Skeletal muscle tissue (tissue), 4 donors: Measurements from ENCODE around the gene OLA1. TPM values are rescaled to one million over a fixed set of nuclear protein-coding genes. Genes with fewer than 3 reads are reported as not detected.

Experiments used
- H3K27ac ChIP-seq: one replicate; pipeline ENCODE4 v1.7.0; 2013; ENCODE audit warnings: mild to moderate bottlenecking, low read depth, low read length, inconsistent platforms
- H3K27me3 ChIP-seq, 3 donors: one replicate each; pipeline ENCODE4 v1.7.0; 2013; ENCODE audit warnings: low read length in 3 of 3; ENCODE audit not compliant: control insufficient read depth in 3 of 3, insufficient read depth in 3 of 3
- H3K36me3 ChIP-seq, 3 donors: one replicate each; pipeline ENCODE4 v1.7.0; 2013; ENCODE audit warnings: low read length in 3 of 3; ENCODE audit not compliant: control insufficient read depth in 3 of 3, insufficient read depth in 3 of 3
- H3K4me1 ChIP-seq, 3 donors: one replicate each; pipeline ENCODE4 v1.7.0; 2013; ENCODE audit warnings: low read length in 3 of 3, mild to moderate bottlenecking in 3 of 3; ENCODE audit not compliant: control insufficient read depth in 3 of 3, insufficient read depth in 3 of 3
- H3K4me3 ChIP-seq, 3 donors: one replicate each; pipeline ENCODE4 v1.7.0; 2013; ENCODE audit warnings: low read length in 3 of 3
- H3K9ac ChIP-seq, 3 donors: one replicate each; pipeline ENCODE4 v1.7.0; 2013; ENCODE audit warnings: low read length in 3 of 3, mild to moderate bottlenecking in 3 of 3, moderate library complexity in 2 of 3, low read depth in 1 of 3
- H3K9me3 ChIP-seq, 3 donors: one replicate each; pipeline ENCODE4 v1.7.0; 2013; ENCODE audit warnings: low read length in 3 of 3; ENCODE audit not compliant: control insufficient read depth in 3 of 3
- total RNA-seq: library from RNA; depleted of rRNA; stranded (reverse); fragments of >200 nt; gene quantifications from one replicate; pipeline ENCODE4 v1.2.3, GENCODE V29; 2014
- donor health status: Osteomylitis.

The OLA1 gene
- total RNA-seq, 1 donor from 2014 or later, result 90.3 TPM

DNA sequence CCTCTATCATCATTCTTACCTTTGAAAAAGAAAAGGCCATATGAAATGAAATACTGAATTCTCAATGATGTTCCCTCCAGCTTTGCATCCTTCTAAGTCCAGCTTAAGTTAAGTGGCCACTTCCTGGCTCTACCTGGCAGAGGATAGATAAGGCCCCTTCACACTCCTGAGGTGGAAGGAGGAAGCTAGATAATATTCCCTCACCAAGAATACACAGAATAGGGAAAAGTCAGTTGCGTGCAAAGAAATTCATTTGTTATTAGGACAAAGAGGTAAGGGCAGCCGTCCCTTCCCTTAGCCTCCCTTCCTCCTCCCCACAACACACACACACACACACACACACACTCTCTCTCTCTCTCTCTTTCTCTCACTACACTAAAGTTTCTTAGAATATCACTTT is 37.5 kb downstream of the OLA1 start:
- Histone ChIP-seq H3K27ac (no peak overlapping the region), H3K36me3 (peaks cover 0 to 3% (median 0%) of the 10 kb centered on the region in 3 donors), H3K27me3 (no peaks in the 10 kb centered on the region), H3K4me1 (no peaks in the 10 kb centered on the region), H3K4me3 (no peak overlapping the region), H3K9ac (no peak overlapping the region), H3K9me3 (no peaks in the 10 kb centered on the region)

GRCh38 chr2:174209325-174209724 is 39.0 kb downstream of the OLA1 start:
- no peaks in the 10 kb centered on the region for H3K36me3 ChIP-seq
- no peaks in the 10 kb centered on the region for H3K9me3 ChIP-seq
- H3K27me3 ChIP-seq, result no peaks in the 10 kb centered on the region
- H3K27ac ChIP-seq, result no peak overlapping the region
- H3K4me3 ChIP-seq, result no peak overlapping the region
- no peaks in the 10 kb centered on the region for H3K4me1 ChIP-seq
- H3K9ac ChIP-seq, result no peak overlapping the region

- H3K27me3 ChIP-seq, result no peaks in the 10 kb centered on the region
- no peak overlapping the region for H3K4me3 ChIP-seq
- H3K9me3 ChIP-seq, result no peaks in the 10 kb centered on the region
- no peaks in the 10 kb centered on the region for H3K4me1 ChIP-seq
- no peaks in the 10 kb centered on the region for H3K36me3 ChIP-seq
- no peak overlapping the region for H3K27ac ChIP-seq
- no peak overlapping the region for H3K9ac ChIP-seq
Observed at GRCh38 chr2:174208026-174208425, 40.3 kb downstream of the OLA1 start.

DNA sequence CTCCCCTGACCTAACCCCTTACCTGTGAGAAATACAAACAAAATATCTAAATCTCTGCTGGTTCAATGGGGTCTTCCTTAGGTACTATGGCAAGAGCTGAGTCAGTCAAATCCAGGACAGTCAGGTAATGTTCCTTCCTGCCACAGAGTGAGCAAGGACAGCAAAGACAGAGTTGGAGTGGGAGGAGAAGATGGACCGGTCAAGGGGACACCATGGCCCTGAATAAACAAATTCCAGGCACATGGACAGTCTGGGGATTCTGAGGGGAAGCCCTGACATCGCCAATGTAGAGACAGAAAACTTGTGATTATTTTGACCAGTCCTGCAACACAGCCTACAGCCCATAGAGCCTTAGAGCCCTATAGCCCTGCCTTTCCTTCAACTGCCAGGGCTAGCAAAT is 42.8 kb downstream of the OLA1 start:
- no peaks in the 10 kb centered on the region for H3K36me3 ChIP-seq
- no peak overlapping the region for H3K27ac ChIP-seq
- no peaks in the 10 kb centered on the region for H3K27me3 ChIP-seq
- no peak overlapping the region for H3K9ac ChIP-seq
- no peaks in the 10 kb centered on the region for H3K4me1 ChIP-seq
- H3K4me3 ChIP-seq, result no peak overlapping the region
- H3K9me3 ChIP-seq, result no peaks in the 10 kb centered on the region

DNA sequence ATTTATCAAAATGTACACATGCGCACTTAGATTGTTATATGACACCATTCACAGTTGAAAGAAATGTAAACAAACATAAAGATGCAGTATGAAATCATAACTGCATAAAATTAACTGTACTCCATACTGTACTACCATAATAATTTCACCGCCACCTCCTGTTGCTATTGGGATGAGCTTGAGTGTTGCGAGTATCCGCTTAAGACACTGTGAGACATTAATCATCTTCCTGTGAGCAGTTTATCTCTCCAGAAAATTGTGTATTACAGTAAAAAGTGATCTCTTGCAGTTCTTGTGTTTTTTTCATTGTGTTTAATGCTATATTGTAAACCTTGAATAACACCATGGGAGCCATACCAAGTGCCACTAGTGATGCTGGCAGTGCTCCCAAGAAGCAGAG is 46.1 kb downstream of the OLA1 start:
- H3K36me3 ChIP-seq, result no peaks in the 10 kb centered on the region
- no peaks in the 10 kb centered on the region for H3K9me3 ChIP-seq
- H3K4me1 ChIP-seq, result peaks cover 0 to 6% (median 0%) of the 10 kb centered on the region in 3 donors
- H3K9ac ChIP-seq, result no peak overlapping the region
- H3K4me3 ChIP-seq, result no peak overlapping the region
- H3K27me3 ChIP-seq, result no peaks in the 10 kb centered on the region
- H3K27ac ChIP-seq, result no peak overlapping the region

DNA sequence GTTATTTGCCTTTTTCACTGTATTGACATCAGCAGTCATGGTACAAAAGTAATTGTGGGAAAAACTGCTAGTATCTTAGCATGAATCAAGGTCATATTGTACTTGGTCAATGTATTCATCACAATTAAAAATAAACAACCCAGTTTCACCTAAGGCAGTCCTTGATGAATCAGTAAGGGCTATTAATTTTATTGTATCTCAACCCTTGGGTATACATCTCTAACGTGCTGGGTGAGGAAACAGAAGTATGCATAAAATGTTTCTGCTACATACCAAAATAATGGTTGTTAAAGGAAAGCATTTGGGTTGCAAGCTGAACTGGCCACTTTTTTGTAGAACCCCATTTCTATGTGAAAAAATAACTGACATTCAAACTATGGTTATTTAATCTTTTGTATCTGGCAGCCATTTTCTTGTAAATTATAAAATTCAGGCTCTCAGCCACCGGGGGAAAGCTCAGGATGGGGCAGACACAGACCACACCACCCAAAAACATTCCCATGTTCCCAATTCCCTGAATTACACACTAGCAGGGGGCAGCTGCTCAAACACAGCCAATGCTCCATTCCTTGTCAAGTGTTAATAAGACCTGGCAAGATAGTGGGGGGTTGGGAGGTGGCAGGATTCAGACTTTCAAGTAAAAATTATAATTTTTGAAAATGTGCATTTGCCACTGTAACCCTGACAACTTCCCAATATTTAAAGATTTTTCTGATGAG is 49.3 kb downstream of the OLA1 start:
- Histone ChIP-seq H3K9ac (no peak overlapping the region), H3K4me3 (no peak overlapping the region), H3K9me3 (no peaks in the 10 kb centered on the region), H3K27me3 (no peaks in the 10 kb centered on the region), H3K4me1 (peaks cover 0 to 6% (median 0%) of the 10 kb centered on the region in 3 donors), H3K36me3 (no peaks in the 10 kb centered on the region), H3K27ac (no peak overlapping the region)

DNA sequence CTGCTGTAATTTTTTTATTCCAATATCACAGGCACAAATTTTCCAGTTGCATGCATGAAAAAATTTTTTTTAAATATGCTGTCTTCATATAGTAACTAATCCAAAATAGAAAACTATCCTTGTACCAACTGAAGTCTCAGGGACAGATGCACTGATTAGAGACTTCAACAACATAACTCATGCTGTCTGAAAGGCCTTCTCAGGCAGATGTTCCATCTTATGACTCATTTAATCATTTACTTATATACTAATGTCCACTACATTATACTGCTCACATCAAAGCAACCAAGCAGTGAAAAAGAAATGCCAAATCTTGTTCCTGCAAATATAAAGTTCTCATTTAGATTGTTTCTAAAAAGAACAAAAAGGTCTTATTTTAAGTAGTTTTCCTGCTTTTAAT is 53.1 kb downstream of the OLA1 start:
- no peak overlapping the region for H3K9ac ChIP-seq
- no peaks in the 10 kb centered on the region for H3K36me3 ChIP-seq
- H3K27me3 ChIP-seq, result no peaks in the 10 kb centered on the region
- H3K9me3 ChIP-seq, result no peaks in the 10 kb centered on the region
- no peak overlapping the region for H3K27ac ChIP-seq
- H3K4me1 ChIP-seq, result peaks cover 0 to 6% (median 0%) of the 10 kb centered on the region in 3 donors
- H3K4me3 ChIP-seq, result no peak overlapping the region

DNA sequence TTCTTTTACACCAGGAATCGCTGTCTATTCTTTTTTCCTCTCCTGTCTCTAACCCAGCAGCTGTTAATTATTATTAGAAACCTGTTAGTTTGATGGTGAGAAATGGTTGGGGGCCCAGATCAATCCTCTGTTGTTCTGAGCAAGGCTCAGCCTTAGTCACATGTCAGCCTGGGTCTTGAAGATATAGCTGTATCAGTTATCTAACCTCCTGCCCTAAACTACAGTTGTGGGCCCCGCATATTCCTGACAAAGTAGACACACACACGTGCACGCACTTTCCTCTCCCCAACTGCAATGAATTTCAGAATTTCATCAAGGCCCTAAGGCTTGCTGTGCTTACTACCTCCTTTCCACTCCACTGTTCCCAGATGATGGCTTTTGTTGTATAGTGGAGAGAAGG is 54.6 kb downstream of the OLA1 start:
- no peaks in the 10 kb centered on the region for H3K4me1 ChIP-seq
- H3K27me3 ChIP-seq, result no peaks in the 10 kb centered on the region
- H3K27ac ChIP-seq, result no peak overlapping the region
- H3K9ac ChIP-seq, result no peak overlapping the region
- no peaks in the 10 kb centered on the region for H3K9me3 ChIP-seq
- H3K36me3 ChIP-seq, result no peaks in the 10 kb centered on the region
- no peak overlapping the region for H3K4me3 ChIP-seq

DNA sequence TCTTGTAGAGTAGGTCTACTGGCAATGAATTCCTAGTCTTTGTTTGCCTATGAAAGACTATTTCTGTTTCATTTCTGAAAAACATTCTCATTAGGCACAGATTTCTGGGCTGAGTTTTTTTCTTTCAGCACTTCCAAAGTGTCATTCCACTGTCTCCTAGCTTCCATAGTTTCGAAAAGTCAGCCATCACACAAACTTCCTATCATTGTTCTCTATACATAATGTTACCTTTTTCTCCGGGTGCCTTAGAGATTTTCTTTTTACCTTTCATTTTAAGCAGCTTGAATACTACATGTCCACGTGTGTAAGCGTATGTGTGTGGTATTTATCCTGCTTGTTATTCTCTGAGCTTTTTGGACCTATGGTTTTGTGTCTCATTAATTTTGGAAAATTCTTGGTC is 55.7 kb downstream of the OLA1 start:
- Histone ChIP-seq H3K9me3 (no peaks in the 10 kb centered on the region), H3K27me3 (no peaks in the 10 kb centered on the region), H3K4me1 (no peaks in the 10 kb centered on the region), H3K27ac (no peak overlapping the region), H3K9ac (no peak overlapping the region), H3K4me3 (no peak overlapping the region), H3K36me3 (no peaks in the 10 kb centered on the region)

GRCh38 chr2:174191342-174192074 is 56.8 kb downstream of the OLA1 start:
- Histone ChIP-seq H3K4me1 (no peaks in the 10 kb centered on the region), H3K9ac (no peak overlapping the region)

More at GRCh38 chr2:174191342-174192074, 56.8 kb downstream of the OLA1 start:
- Histone ChIP-seq H3K27me3 (no peaks in the 10 kb centered on the region), H3K36me3 (no peaks in the 10 kb centered on the region), H3K4me3 (no peak overlapping the region), H3K27ac (no peak overlapping the region), H3K9me3 (no peaks in the 10 kb centered on the region)
